ENCODE results near the gene DLGAP1.

Gene DLGAP1

DNA sequence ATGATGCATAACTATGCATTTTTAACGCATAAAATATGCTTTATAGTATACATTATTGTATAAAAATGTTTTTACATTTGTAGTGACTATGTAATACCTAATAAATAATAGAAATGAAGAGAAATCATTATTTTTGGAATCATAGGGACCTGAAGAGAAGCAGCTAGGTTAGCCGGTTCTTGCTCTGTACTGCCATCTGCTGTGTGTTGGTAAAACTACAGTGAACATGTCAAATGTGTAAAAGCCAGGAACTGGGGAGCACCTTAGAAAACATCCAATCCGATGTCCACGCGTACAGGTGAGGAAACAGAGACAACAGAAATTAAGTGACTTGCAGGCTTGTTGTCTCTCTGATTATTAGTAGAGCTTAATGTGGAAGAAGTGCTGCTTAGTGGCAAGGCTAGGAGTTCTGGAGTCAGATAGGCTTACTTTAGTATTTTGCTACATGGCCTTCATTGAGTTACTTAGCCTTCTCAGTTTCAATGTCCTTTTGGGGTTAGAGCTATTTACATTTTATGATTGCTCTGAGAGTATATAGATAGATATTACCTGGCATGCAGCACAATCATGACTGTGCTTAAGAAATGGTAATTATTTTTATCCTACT lies 386.5 kb downstream of the DLGAP1 start:
- Histone ChIP-seq H3K27ac (no peak overlapping the region), H3K36me3 (no peaks in the 10 kb centered on the region), H3K27me3 (ENCODE audit: insufficient read depth, low read depth, severe bottlenecking) (peaks cover 16% of the 10 kb centered on the region), H3K4me3 (ENCODE audit: low read depth, low read length) (no peak overlapping the region), H3K9me3 (ENCODE audit: severe bottlenecking) (no peaks in the 10 kb centered on the region)
- DNase-seq, result peak; percentile 30
- TF ChIP-seq, protein P1, sequence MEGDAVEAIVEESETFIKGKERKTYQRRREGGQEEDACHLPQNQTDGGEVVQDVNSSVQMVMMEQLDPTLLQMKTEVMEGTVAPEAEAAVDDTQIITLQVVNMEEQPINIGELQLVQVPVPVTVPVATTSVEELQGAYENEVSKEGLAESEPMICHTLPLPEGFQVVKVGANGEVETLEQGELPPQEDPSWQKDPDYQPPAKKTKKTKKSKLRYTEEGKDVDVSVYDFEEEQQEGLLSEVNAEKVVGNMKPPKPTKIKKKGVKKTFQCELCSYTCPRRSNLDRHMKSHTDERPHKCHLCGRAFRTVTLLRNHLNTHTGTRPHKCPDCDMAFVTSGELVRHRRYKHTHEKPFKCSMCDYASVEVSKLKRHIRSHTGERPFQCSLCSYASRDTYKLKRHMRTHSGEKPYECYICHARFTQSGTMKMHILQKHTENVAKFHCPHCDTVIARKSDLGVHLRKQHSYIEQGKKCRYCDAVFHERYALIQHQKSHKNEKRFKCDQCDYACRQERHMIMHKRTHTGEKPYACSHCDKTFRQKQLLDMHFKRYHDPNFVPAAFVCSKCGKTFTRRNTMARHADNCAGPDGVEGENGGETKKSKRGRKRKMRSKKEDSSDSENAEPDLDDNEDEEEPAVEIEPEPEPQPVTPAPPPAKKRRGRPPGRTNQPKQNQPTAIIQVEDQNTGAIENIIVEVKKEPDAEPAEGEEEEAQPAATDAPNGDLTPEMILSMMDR (IDR thresholded peaks at IDR 0.05; ENCODE audit: low read depth, low read length), result peak; percentile 66

DNA sequence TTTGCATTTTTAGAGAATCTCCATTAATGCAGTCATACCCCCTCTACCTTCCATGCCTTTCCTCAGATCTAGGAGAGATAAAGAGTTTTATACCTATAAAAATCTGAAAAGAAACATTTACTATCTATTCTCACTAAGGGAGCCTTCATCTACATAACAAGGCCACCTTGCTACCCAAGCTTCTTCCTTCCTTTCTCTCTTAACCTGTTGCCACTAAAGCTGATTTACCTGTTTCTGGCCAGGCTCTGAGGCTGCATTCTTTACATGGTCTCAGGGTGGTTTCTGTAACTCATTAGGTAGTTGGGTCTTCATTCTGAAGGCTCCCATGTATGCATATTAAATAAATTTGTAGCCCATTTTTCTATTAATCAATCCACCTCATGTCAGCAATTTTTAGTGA lies 391.6 kb downstream of the DLGAP1 start:
- Histone ChIP-seq H3K9me3 (ENCODE audit: severe bottlenecking) (peaks cover 12% of the 10 kb centered on the region), H3K27me3 (ENCODE audit: insufficient read depth, low read depth, severe bottlenecking) (no peaks in the 10 kb centered on the region), H3K4me3 (ENCODE audit: low read depth, low read length) (no peak overlapping the region), H3K27ac (no peak overlapping the region), H3K36me3 (no peaks in the 10 kb centered on the region)
- DNase-seq, result no peak
- TF ChIP-seq, protein P1 (IDR thresholded peaks at IDR 0.05; ENCODE audit: low read depth, low read length), result no peak

DNA sequence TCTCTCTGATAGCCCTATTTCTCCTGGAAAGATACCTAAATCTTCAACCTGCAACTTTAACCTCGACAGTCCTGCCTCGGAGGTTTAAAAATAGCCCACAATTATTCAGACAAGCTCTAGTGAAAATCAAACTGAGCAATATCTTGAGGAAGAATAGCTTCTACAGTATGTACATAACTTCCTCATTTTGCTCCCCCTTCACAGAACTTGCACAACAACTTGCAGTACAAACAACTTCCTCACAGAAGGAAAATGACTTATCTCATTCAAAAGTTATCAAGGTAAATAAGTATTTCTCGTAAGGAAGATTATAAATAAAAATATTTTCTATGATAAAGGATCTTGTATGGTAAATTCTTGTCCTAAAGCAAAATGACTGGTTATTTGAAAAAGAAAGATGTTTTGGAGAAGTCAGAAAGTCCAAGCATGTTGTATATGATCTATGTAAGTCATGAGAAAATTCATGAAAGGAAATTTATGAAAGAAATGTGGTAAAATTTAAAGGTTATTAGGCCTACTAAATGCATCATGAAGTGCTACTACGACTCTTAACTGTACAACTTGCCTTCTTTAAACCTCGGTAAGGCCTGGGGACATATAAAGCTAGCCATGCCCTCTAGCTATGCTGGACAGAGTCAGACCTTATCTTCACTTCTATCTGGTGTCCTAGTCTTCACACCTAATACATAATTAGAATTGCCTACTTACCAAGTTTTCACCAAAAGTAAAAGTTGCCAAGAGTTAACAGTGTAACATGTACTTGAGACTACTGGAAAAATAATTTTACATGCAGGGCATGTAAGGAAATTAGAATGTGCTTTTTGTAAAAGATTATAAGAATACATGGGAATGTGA lies 394.5 kb downstream of the DLGAP1 start:
- Histone ChIP-seq H3K9me3 (ENCODE audit: severe bottlenecking) (peaks cover 12% of the 10 kb centered on the region), H3K27ac (no peak overlapping the region), H3K27me3 (ENCODE audit: insufficient read depth, low read depth, severe bottlenecking) (peaks cover 7% of the 10 kb centered on the region), H3K36me3 (no peaks in the 10 kb centered on the region), H3K4me3 (ENCODE audit: low read depth, low read length) (no peak overlapping the region)
- no peak for DNase-seq
- TF ChIP-seq, protein P1 (IDR thresholded peaks at IDR 0.05; ENCODE audit: low read depth, low read length), result no peak

DNA sequence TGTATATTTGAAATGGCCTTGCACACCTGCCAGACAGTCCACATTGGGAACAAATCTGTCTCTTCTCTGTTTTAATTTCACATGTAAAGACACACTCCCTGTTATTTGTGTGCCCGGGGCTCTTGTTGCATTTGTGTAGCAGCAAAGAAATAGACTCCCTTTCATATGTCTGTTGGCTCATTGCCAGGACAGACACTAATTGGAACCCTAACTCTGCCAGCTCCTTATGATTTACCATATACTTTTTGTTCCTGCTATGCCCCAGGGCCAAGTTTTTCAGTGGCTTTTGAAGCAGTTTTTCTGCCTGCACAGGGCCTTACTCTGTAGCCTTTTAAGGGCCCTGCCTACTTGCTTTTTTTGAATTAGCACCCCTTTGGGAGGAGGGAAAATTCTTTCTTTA lies 396.9 kb downstream of the DLGAP1 start:
- TF ChIP-seq, protein P1 (IDR thresholded peaks at IDR 0.05; ENCODE audit: low read depth, low read length), result no peak
- Histone ChIP-seq H3K9me3 (ENCODE audit: severe bottlenecking) (peaks cover 12% of the 10 kb centered on the region), H3K4me3 (ENCODE audit: low read depth, low read length) (no peak overlapping the region), H3K27ac (no peak overlapping the region), H3K36me3 (no peaks in the 10 kb centered on the region), H3K27me3 (ENCODE audit: insufficient read depth, low read depth, severe bottlenecking) (peaks cover 15% of the 10 kb centered on the region)
- DNase-seq, result no peak

DNA sequence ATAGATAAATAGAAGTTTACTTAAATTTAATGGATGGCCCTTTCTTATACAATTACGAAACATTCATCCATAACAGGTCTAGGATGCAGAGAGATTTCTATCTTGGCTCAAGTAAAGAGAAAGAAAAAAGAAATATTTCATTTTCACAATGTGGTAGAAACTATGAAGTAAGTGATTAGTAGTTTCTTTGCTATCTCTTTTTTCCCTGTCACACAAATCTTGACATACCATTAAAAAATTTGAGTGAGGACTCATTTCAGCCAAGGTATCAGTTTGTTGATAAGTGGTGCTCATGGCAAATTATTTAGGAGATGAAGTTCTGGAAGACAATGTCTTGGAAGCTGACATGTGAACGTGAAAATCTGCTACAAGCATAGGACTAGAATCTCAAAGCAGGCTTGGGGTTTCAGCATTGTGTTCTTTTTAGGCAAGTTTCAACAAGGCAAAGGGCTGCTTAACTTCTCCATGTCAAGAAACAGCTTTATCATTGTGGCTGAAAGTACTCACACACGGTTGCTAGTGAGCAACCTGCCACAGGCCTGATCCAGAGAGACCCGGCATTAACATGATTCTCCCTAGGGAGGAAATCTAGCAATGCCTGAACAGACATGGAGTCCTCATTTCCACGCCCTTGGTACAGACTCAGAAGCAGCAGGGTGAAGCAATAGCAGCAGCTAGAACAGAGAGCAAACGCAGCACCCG lies 414.6 kb downstream of the DLGAP1 start:
- Histone ChIP-seq H3K27me3 (ENCODE audit: insufficient read depth, low read depth, severe bottlenecking) (peaks cover 37% of the 10 kb centered on the region), H3K9me3 (ENCODE audit: severe bottlenecking) (no peaks in the 10 kb centered on the region), H3K36me3 (no peaks in the 10 kb centered on the region), H3K4me3 (ENCODE audit: low read depth, low read length) (no peak overlapping the region), H3K27ac (no peak overlapping the region)
- TF ChIP-seq, protein P1 (IDR thresholded peaks at IDR 0.05; ENCODE audit: low read depth, low read length), result no peak
- DNase-seq, result no peak

Data from WERI-Rb-1 (cell line).